Measurements from ENCODE around the gene TNFAIP8L1. TPM values are rescaled to one million over a fixed set of nuclear protein-coding genes. Genes with fewer than 3 reads are reported as not detected.

TNFAIP8L1 gene
- polyA plus RNA-seq, 1 donor (not counting 4 experiments of a cell fraction or from before 2014, with no cell fraction given) = 4.7 TPM

- DNase-seq (ENCODE audit: low read depth, low spot score) (no peak), FAIRE-seq (no peak)
- peak overlapping the region; percentile 66 for H2AFZ ChIP-seq (ENCODE audit: control insufficient read depth, low read length)
- peak overlapping the region; percentile 3 for H3K4me2 ChIP-seq (ENCODE audit: control insufficient read depth, extremely low read depth, insufficient read depth, low read depth, low read length)
- peak overlapping the region; percentile 55 for H3K27ac ChIP-seq (ENCODE audit: control insufficient read depth, insufficient read depth, low read length)
- H3K4me1 ChIP-seq (ENCODE audit: control insufficient read depth, extremely low read depth, insufficient read depth, low read length) = peaks cover 16% of the 10 kb centered on the region
- H4K20me1 ChIP-seq (ENCODE audit: control insufficient read depth, extremely low read depth, insufficient read depth, low read length) = no peaks in the 10 kb centered on the region
- no peaks in the 10 kb centered on the region for H3K9me1 ChIP-seq (ENCODE audit: control insufficient read depth, extremely low read depth, insufficient read depth, low read length)
- no peak overlapping the region for H3K4me3 ChIP-seq (ENCODE audit: control insufficient read depth in 2 of 3, extremely low read depth in 1 of 3, insufficient read depth in 2 of 3, low read depth in 1 of 3, low read length in 3 of 3)
- H3K36me3 ChIP-seq (ENCODE audit: control insufficient read depth in 2 of 2, extremely low read depth in 1 of 2, insufficient read depth in 2 of 2, low read length in 2 of 2) = peaks cover 7 to 27% of the 10 kb centered on the region in 2 experiments
- dilution Hi-C loops (cut with MboI; ENCODE audit: extremely low pct_ligation_motif_present, low sequenced_read_pairs) = no loop called here
- H3K27me3 ChIP-seq (ENCODE audit: control insufficient read depth, extremely low read depth, insufficient read depth, low read length) = no peaks in the 10 kb centered on the region
- H3K9me3 ChIP-seq (ENCODE audit: control insufficient read depth, low read depth, low read length) = no peaks in the 10 kb centered on the region
- peaks cover 27% of the 10 kb centered on the region for H3K79me2 ChIP-seq (ENCODE audit: control insufficient read depth, insufficient read depth, low read length)
- H3K9ac ChIP-seq (ENCODE audit: control insufficient read depth, extremely low read depth, insufficient read depth, low read length) = no peak overlapping the region
- TF ChIP-seq EZH2 (IDR thresholded peaks at IDR 0.05; ENCODE audit: low read length) (no peak), CTCF (optimal IDR thresholded peaks at IDR 0.05 in 1 of 3, IDR thresholded peaks at IDR 0.05 in 1 of 3, conservative IDR thresholded peaks at IDR 0.05 in 1 of 3; ENCODE audit: extremely low read depth in 1 of 3, insufficient read depth in 2 of 3, low read length in 3 of 3) (no peak)
These were observed 32.0 kb downstream of the TNFAIP8L1 start for GRCh38 chr19:4671185-4671851.

DNA sequence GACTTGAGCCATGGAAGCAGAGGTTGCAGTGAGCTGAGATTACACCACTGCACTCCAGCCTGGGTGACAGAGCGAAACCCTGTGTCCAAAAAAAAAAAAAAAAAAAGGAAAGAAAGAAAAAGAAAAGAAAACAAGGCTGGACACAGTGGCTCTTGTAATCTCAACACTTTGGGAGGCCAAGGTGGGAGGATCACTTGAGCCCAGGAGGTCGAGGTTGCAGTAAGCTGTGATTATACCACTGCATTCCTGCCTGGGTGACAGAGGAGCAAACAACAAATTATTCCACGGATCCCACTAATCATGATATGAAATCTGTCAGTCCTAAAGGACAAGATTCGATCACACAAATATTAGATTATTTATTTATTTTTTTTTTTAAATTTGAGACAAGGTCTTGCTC, 33.9 kb downstream of the TNFAIP8L1 start:
- FAIRE-seq (no peak), DNase-seq (ENCODE audit: low read depth, low spot score) (no peak)
- no peaks in the 10 kb centered on the region for H4K20me1 ChIP-seq (ENCODE audit: control insufficient read depth, extremely low read depth, insufficient read depth, low read length)
- H3K4me2 ChIP-seq (ENCODE audit: control insufficient read depth, extremely low read depth, insufficient read depth, low read depth, low read length) = no peak overlapping the region
- no peaks in the 10 kb centered on the region for H3K27me3 ChIP-seq (ENCODE audit: control insufficient read depth, extremely low read depth, insufficient read depth, low read length)
- peaks cover 16% of the 10 kb centered on the region for H3K79me2 ChIP-seq (ENCODE audit: control insufficient read depth, insufficient read depth, low read length)
- peaks cover 16% of the 10 kb centered on the region for H3K4me1 ChIP-seq (ENCODE audit: control insufficient read depth, extremely low read depth, insufficient read depth, low read length)
- TF ChIP-seq CTCF (optimal IDR thresholded peaks at IDR 0.05 in 1 of 3, IDR thresholded peaks at IDR 0.05 in 1 of 3, conservative IDR thresholded peaks at IDR 0.05 in 1 of 3; ENCODE audit: extremely low read depth in 1 of 3, insufficient read depth in 2 of 3, low read length in 3 of 3) = no peak
- TF ChIP-seq EZH2 (IDR thresholded peaks at IDR 0.05; ENCODE audit: low read length) = no peak
- H3K36me3 ChIP-seq (ENCODE audit: control insufficient read depth in 2 of 2, extremely low read depth in 1 of 2, insufficient read depth in 2 of 2, low read length in 2 of 2) = peaks cover 15 to 29% of the 10 kb centered on the region in 2 experiments
- H3K27ac ChIP-seq (ENCODE audit: control insufficient read depth, insufficient read depth, low read length) = no peak overlapping the region
- dilution Hi-C loops (cut with MboI; ENCODE audit: extremely low pct_ligation_motif_present, low sequenced_read_pairs) = no loop called here
- H3K9ac ChIP-seq (ENCODE audit: control insufficient read depth, extremely low read depth, insufficient read depth, low read length) = no peak overlapping the region
- H2AFZ ChIP-seq (ENCODE audit: control insufficient read depth, low read length) = no peak overlapping the region
- H3K9me1 ChIP-seq (ENCODE audit: control insufficient read depth, extremely low read depth, insufficient read depth, low read length) = no peaks in the 10 kb centered on the region
- no peak overlapping the region for H3K4me3 ChIP-seq (ENCODE audit: control insufficient read depth in 2 of 3, extremely low read depth in 1 of 3, insufficient read depth in 2 of 3, low read depth in 1 of 3, low read length in 3 of 3)
- H3K9me3 ChIP-seq (ENCODE audit: control insufficient read depth, low read depth, low read length) = no peaks in the 10 kb centered on the region

All from keratinocyte (primary cell).